HepG2 (cell line): ENCODE results near the gene ZNF48.
A peak's percentile ranks its signal among the peaks of the same experiment; 100 is the strongest.

Experiments
- BCLAF1 ChIP-seq: fragments of 450-650 bp; IDR thresholded peaks from 2 replicates; pipeline ENCODE4 v1.6.1; 2017; ENCODE audit warnings: mild to moderate bottlenecking
- CSRNP1 ChIP-seq: sonication (generic); formaldehyde crosslinking; IDR thresholded peaks from 2 replicates; pipeline ENCODE4 v1.8.1; 2023; ENCODE audit warnings: mild to moderate bottlenecking, missing genetic modification reagents
- DNMT3B ChIP-seq: conservative IDR thresholded peaks from 2 replicates; pipeline ENCODE4 v1.6.1; 2016; ENCODE audit warnings: missing biosample characterization, control low read depth
- HBP1 ChIP-seq: IDR thresholded peaks from 2 replicates; pipeline ENCODE4 v1.6.1; 2016; ENCODE audit warnings: low read depth, control low read depth
- HNF1A ChIP-seq, 2 experiments: sonication (generic) in 1 of 2; formaldehyde crosslinking in 1 of 2; IDR thresholded peaks; 2 replicates each; pipeline versions ENCODE4 v1.4.0 to v1.6.1; 2016 to 2020; ENCODE audit warnings: borderline replicate concordance in 1 of 2, low read depth in 1 of 2, mild to moderate bottlenecking in 1 of 2, missing genetic modification reagents in 1 of 2
- NFRKB ChIP-seq: fragments of 450-650 bp; IDR thresholded peaks from 2 replicates; pipeline ENCODE4 v1.6.1; 2017
- SALL1 ChIP-seq: sonication (generic); formaldehyde crosslinking; IDR thresholded peaks from 2 replicates; pipeline ENCODE4 v1.8.0; 2022; ENCODE audit warnings: mild to moderate bottlenecking, missing genetic modification reagents
- ZNF121 ChIP-seq: sonication (generic); formaldehyde crosslinking; IDR thresholded peaks from 2 replicates; pipeline ENCODE4 v1.5.0; 2020; ENCODE audit warnings: mild to moderate bottlenecking, missing genetic modification reagents
- ZNF24 ChIP-seq: fragments of 450-650 bp; IDR thresholded peaks from 2 replicates; pipeline ENCODE4 v1.6.1; 2017; ENCODE audit warnings: antibody characterized with exemption, mild to moderate bottlenecking
- ZNF350 ChIP-seq: sonication (generic); formaldehyde crosslinking; IDR thresholded peaks from 2 replicates; pipeline ENCODE4 v1.4.0; 2020; ENCODE audit warnings: mild to moderate bottlenecking, low read depth, missing genetic modification reagents, borderline replicate concordance
- TF ChIP-seq, protein P1 (sequence below): sonication (generic); formaldehyde crosslinking; IDR thresholded peaks from 2 replicates; pipeline ENCODE4 v1.4.0; 2020; ENCODE audit warnings: mild to moderate bottlenecking, missing genetic modification reagents

DNA sequence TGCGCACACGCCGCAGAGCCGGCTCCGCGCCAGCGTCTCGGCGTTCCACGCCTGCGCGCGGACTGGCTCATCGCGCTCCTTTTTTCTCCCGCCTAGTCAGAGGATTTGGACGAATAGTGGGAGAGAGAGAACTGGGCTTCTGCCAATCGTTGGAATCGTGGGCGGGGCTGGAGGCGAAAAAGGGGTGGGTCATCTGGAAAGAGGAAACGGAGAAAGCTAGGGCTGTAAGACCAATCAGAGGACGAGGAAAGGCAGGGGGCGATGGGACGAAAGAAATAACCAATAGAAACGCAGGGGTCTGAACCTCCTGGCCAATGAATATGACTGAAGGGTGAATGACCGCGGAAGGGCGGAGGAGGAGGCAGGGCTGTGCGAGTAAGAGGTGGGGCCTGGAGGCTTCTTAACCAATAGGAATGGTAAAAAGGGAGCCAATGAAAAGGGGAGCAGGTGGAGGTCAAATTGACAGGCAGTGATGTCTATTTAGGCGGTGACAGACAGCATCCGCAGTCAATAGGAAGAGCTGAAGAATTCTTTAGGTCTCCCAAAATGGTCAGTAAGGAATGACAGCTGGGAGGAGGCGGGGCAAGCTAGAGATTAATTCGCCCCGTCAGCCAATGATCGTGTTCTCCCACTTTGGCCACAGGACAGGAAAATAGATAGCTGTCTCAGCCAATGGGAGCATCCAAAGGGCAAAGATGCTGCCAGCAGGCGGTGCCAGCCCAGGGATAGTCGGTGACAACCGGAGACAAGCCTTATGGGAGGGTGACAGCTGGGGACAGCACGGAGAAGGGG is 24.6 kb upstream of the ZNF48 start, which contains the start of gene TBC1D10B:
- TF ChIP-seq SALL1 (CRISPR knock-in tag) (peak; percentile 11; the same call in 1 of the 2 replicates), ZNF121 (CRISPR knock-in tag) (no peak), NFRKB (no peak), BCLAF1 (no peak), HNF1A (IDR thresholded peaks at IDR 0.05; ENCODE audit: low read depth) (peak; percentile 31; the same call in 1 of the 2 replicates), HNF1A (CRISPR knock-in tag; IDR thresholded peaks at IDR 0.05; ENCODE audit: borderline replicate concordance) (no peak), CSRNP1 (CRISPR knock-in tag) (no peak), HBP1 (CRISPR knock-in tag) (no peak), DNMT3B (no peak), ZNF24 (no peak), ZNF350 (CRISPR knock-in tag) (no peak; the same call in 1 of the 2 replicates)
- TF ChIP-seq, protein P1, sequence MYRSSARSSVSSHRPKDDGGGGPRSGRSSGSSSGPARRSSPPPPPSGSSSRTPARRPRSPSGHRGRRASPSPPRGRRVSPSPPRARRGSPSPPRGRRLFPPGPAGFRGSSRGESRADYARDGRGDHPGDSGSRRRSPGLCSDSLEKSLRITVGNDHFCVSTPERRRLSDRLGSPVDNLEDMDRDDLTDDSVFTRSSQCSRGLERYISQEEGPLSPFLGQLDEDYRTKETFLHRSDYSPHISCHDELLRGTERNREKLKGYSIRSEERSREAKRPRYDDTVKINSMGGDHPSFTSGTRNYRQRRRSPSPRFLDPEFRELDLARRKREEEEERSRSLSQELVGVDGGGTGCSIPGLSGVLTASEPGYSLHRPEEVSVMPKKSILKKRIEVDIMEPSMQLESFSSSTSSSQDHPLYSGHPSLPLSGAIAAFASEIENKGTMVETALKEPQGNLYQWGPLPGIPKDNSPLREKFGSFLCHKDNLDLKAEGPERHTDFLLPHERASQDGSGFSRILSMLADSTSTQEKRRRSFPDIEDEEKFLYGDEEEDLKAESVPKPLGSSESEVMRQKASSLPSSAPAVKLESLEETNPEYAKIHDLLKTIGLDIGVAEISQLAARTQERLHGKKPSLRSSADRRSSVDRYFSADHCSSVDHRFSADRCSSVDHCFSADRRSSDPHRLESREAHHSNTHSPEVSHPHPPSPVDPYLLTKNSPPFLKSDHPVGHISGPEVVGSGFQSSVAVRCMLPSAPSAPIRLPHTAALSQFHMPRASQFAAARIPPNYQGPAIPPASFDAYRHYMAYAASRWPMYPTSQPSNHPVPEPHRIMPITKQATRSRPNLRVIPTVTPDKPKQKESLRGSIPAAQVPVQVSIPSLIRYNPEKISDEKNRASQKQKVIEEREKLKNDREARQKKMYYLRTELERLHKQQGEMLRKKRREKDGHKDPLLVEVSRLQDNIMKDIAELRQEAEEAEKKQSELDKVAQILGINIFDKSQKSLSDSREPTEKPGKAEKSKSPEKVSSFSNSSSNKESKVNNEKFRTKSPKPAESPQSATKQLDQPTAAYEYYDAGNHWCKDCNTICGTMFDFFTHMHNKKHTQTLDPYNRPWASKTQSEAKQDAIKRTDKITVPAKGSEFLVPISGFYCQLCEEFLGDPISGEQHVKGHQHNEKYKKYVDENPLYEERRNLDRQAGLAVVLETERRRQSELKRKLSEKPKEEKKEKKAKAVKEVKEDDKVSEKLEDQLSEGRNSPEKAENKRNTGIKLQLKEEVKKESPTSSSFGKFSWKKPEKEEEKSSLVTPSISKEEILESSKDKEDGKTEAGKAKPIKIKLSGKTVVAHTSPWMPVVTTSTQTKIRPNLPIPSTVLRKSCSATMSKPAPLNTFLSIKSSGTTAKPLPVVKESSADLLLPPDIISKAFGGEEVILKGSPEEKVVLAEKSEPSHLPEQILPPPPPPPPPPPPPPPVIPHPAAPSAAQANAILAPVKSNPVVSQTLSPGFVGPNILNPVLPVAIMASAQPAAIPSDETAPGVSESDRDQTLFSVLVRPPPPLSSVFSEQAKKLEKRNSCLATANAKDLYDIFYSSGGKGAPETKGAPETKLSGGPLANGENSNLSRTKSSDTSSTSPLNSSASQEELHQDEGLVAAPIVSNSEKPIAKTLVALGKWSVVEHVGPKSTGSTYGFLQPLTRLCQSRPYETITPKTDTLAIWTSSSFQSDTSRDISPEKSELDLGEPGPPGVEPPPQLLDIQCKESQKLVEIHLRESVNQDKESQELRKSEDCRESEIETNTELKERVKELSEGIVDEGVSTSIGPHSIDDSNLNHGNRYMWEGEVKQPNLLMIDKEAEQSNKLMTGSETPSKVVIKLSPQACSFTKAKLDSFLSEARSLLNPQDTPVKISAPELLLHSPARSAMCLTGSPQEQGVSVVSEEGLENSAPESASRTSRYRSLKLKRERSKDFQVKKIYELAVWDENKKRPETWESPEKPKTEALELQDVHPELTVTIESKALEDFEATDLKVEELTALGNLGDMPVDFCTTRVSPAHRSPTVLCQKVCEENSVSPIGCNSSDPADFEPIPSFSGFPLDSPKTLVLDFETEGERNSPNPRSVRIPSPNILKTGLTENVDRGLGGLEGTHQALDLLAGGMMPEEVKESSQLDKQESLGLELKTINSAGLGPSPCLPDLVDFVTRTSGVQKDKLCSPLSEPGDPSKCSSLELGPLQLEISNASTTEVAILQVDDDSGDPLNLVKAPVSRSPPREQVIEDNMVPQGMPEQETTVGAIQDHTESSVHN (CRISPR knock-in tag): no peak
